Right lobe of liver (tissue), 6 donors: ENCODE data around the gene ALDH1L1. TPM values are rescaled to one million over a fixed set of nuclear protein-coding genes. Genes with fewer than 3 reads are reported as not detected.

Experiments
- ATAC-seq, 4 donors: fragments of 200-7000 bp; cut with Tn5 transposase; one replicate each; pipeline ENCODE4 v1.9.1; 2020; ENCODE audit warnings: mild to moderate bottlenecking in 4 of 4, moderate library complexity in 4 of 4
- DNase-seq, 3 donors: peaks; one replicate each; pipeline ENCODE4 v3.0.0-alpha.2; 2020
- H3K27ac ChIP-seq, 3 donors: fragments of 200-600 bp; one replicate each; pipeline ENCODE4 v1.8.0; 2022
- H3K27me3 ChIP-seq, 2 donors: fragments of 200-600 bp; one replicate each; pipeline ENCODE4 v1.8.0; 2022
- H3K36me3 ChIP-seq, 4 donors: fragments of 200-600 bp; sonication (generic) in 1 of 4; one replicate each; pipeline versions ENCODE4 v1.5.1 to v1.8.0; 2017 to 2022; ENCODE audit warnings: control low read depth in 1 of 4
- H3K4me1 ChIP-seq, 4 donors: fragments of 200-600 bp; sonication (generic) in 1 of 4; one replicate each; pipeline versions ENCODE4 v1.5.1 to v1.8.0; 2017 to 2022; ENCODE audit warnings: control low read depth in 1 of 4
- H3K4me3 ChIP-seq, 3 donors: fragments of 200-600 bp; one replicate each; pipeline ENCODE4 v1.8.0; 2022
- H3K9me3 ChIP-seq, 4 donors: fragments of 200-600 bp; sonication (generic) in 1 of 4; one replicate each; pipeline versions ENCODE4 v1.5.1 to v1.8.0; 2017 to 2022; ENCODE audit warnings: control low read depth in 1 of 4
- POLR2A ChIP-seq: fragments of 450-650 bp; IDR thresholded peaks from one replicate; pipeline ENCODE4 v1.6.1; 2017; ENCODE audit warnings: antibody characterized with exemption, mild to moderate bottlenecking
- WGBS: methylation state at CpG from one replicate; pipeline ENCODE4 v1.1.6; 2018; ENCODE audit warnings: low coverage, low lambda C conversion rate; ENCODE audit not compliant: insufficient coverage; ENCODE audit errors: missing lambda C conversion rate; 5-methylcytosine and 5-hydroxymethylcytosine counted together
- intact Hi-C, 2 donors: fragments of 100-400 bp; cut with DNase I; formaldehyde crosslinking; loops; one replicate each; pipeline versions ENCODE4 v1.11.2 to v1.14.1; 2022
- total RNA-seq, 6 experiments: library from RNA; depleted of rRNA in 2 of 6; stranded (reverse); fragments of >200 nt in 2 of 6; fragmentation: NEBNext Ultra II Directional in 3 of 6; extraction: Animal tissue kit (Norgen Biotek cat#: 25700) in 3 of 6; gene quantifications; one replicate each; pipeline versions ENCODE4 v1.1.0 to v1.2.4, GENCODE V29; 2016 to 2023
- TF ChIP-seq, protein P1 (sequence below), 4 donors: fragments of 200-600 bp in 3 of 4; fragments of 450-650 bp in 1 of 4; IDR thresholded peaks; one replicate each; pipeline versions ENCODE4 v1.5.1 to v1.8.0; 2016 to 2022; ENCODE audit warnings: antibody characterized with exemption in 4 of 4, mild to moderate bottlenecking in 2 of 4
- donor health status: DM: no; HTN: yes; CAD: no.
- donor health status: DM: no; HTN: no; CAD: no.
- donor health status: DM: no; HTN: no; CAD: no.
- donor health status: DM: no; HTN: yes; CAD: no.
- donor health status: DM: no; HTN: yes; CAD: no.

The ALDH1L1 gene
- total RNA-seq, 6 experiments from 2014 or later: 94.9 to 962 (median 353) TPM

- Histone ChIP-seq H3K4me3 (no peak overlapping the region), H3K9me3 (no peaks in the 10 kb centered on the region), H3K4me1 (no peaks in the 10 kb centered on the region), H3K27me3 (no peaks in the 10 kb centered on the region), H3K36me3 (peaks cover 0 to 100% (median 44%) of the 10 kb centered on the region in 4 donors), H3K27ac (no peak overlapping the region)
- 57% methylated on average over 5 of the region's 9 CpGs for WGBS
- intact Hi-C loops: no loop called here
- TF ChIP-seq, protein P1, sequence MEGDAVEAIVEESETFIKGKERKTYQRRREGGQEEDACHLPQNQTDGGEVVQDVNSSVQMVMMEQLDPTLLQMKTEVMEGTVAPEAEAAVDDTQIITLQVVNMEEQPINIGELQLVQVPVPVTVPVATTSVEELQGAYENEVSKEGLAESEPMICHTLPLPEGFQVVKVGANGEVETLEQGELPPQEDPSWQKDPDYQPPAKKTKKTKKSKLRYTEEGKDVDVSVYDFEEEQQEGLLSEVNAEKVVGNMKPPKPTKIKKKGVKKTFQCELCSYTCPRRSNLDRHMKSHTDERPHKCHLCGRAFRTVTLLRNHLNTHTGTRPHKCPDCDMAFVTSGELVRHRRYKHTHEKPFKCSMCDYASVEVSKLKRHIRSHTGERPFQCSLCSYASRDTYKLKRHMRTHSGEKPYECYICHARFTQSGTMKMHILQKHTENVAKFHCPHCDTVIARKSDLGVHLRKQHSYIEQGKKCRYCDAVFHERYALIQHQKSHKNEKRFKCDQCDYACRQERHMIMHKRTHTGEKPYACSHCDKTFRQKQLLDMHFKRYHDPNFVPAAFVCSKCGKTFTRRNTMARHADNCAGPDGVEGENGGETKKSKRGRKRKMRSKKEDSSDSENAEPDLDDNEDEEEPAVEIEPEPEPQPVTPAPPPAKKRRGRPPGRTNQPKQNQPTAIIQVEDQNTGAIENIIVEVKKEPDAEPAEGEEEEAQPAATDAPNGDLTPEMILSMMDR (IDR thresholded peaks at IDR 0.05): no peak
- no peak for TF ChIP-seq POLR2A
- ATAC-seq (peak in 3 of 4 donors; percentile 10 to 23 (median 20)), DNase-seq (peak in 2 of 3 donors; percentile 43 to 57)
Observed at GRCh38 chr3:126117786-126118185, 62.6 kb downstream of the ALDH1L1 start.

GRCh38 chr3:126117212-126117611 lies 63.2 kb downstream of the ALDH1L1 start:
- 89% methylated on average over 3 of the region's 3 CpGs for WGBS
- TF ChIP-seq POLR2A: no peak
- TF ChIP-seq, protein P1 (IDR thresholded peaks at IDR 0.05): no peak
- H3K4me1 ChIP-seq: no peaks in the 10 kb centered on the region
- no peaks in the 10 kb centered on the region for H3K27me3 ChIP-seq
- DNase-seq (peak in 1 of 3 donors; percentile 24), ATAC-seq (no peak)
- H3K9me3 ChIP-seq: no peaks in the 10 kb centered on the region
- H3K27ac ChIP-seq: no peak overlapping the region
- intact Hi-C loops: no loop called here
- no peak overlapping the region for H3K4me3 ChIP-seq
- H3K36me3 ChIP-seq: peaks cover 0 to 100% (median 45%) of the 10 kb centered on the region in 4 donors

DNA sequence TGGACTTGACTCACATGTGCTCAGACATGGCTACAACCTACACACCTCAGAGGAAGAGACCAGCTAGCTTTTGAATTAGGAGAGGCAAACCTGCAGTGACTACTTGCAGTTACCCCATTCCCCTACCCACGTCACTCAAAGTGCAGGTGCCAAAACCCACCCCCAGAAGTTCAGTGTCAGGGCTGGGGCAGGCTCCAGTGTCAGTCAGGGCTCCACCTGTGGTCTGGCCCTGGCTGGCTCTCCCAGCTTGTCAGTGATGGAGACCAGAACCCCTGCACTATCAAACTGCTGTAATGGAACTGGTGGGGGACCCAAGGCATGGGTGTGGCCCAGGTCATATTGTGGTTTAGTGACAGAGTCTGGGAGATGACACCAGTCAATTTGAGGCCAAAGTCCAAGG lies 63.9 kb downstream of the ALDH1L1 start:
- WGBS: 57% methylated on average over 1 of the region's 1 CpG
- H3K36me3 ChIP-seq: peaks cover 0 to 100% (median 46%) of the 10 kb centered on the region in 4 donors
- TF ChIP-seq POLR2A: no peak
- TF ChIP-seq, protein P1 (IDR thresholded peaks at IDR 0.05): no peak

GRCh38 chr3:126114443-126115386 lies 65.7 kb downstream of the ALDH1L1 start:
- Histone ChIP-seq H3K9me3 (no peaks in the 10 kb centered on the region), H3K27ac (no peak overlapping the region), H3K36me3 (peaks cover 0 to 100% (median 46%) of the 10 kb centered on the region in 4 donors), H3K4me1 (no peaks in the 10 kb centered on the region), H3K4me3 (no peak overlapping the region), H3K27me3 (no peaks in the 10 kb centered on the region)
- intact Hi-C loops: no loop called here
- TF ChIP-seq POLR2A: no peak
- TF ChIP-seq, protein P1 (IDR thresholded peaks at IDR 0.05): no peak
- DNase-seq (peak in 2 of 3 donors; percentile 40 to 56), ATAC-seq (no peak)
- WGBS: 91% methylated on average over 4 of the region's 16 CpGs

More for the DNA sequence above, 63.9 kb downstream of the ALDH1L1 start:
- no peak overlapping the region for H3K27ac ChIP-seq
- peak in 1 of 4 donors; percentile 1 for ATAC-seq
- no peaks in the 10 kb centered on the region for H3K27me3 ChIP-seq
- H3K4me1 ChIP-seq: no peaks in the 10 kb centered on the region
- intact Hi-C loops: no loop called here
- DNase-seq: peak in 2 of 3 donors; percentile 37 to 39
- H3K9me3 ChIP-seq: no peaks in the 10 kb centered on the region
- no peak overlapping the region for H3K4me3 ChIP-seq
